Measurements from ENCODE around the gene SEMA6A.

DNA sequence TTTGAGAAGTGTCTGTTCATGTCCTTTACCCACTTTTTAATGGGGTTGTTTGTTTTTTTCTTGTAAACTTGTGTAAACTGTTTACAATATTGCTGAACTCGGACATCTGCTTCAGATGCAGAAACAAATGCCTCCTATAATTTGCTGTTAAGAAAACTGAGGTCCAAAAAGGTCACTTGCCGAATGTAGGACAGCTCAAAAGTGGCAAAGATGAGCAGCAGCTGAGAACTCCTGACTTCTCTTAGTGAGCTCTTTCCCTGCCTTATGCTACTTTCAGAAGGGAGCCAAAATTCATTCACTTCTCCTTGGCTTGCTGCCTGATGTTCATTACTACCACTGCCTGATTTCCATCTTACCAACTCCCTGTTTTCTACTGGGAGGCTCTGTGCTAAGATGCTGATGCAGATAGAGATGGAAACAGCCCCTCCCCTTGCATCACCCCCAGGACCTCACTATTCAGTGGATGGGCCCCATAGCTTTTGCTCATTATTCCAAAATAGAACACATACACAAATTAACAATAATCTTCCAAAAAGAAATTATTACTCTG, 60.1 kb downstream of the SEMA6A start:
- TF ChIP-seq GATA2 (IDR thresholded peaks at IDR 0.05; ENCODE audit: low read depth, low read length) (peak; percentile 65; the same call in 1 of the 2 replicates), GATA3 (IDR thresholded peaks at IDR 0.05; ENCODE audit: low read depth, low read length) (no peak)
